Measurements from ENCODE around the gene FADS2.

DNA sequence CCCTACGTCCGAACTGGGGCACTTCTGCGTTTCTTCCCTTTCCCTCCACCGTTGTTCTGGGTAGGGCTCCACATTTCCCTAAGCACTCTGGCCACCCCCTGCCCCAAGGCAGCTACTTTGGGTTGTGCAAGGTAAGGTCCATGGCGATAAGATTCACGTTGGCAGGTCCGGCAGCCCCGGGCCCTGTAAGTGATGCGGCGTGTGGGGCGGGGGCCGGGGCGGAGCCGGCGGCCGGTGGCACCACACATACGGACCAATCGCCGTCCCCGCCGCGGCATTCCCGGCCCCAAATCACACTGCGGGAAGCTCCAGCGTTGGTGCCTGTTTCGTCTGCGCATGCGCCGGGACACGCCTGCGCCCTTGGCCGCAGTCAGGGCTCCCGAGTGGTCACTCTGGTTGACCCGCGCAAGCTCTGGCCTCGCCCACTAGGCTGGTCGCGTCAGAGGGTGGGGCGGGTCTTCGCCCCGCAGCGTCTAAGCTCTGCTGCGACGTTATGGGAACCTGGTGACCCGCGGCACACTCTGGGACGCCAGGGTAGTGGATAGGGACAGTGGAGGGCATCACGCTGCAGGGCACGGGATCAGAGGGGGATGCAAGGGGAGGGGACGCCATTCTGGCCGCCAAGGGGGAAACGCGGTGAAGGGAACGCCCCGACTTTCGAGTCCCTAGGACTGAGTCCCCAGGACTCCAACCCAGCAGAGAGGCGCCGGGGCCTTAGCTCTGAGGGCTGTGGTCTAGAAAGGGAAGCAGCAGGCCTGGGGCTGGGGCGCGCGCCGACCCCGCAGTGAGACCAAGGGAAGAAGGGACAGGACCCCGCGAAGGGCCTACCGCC is 12.9 kb upstream of the FADS2 start:
- TF ChIP-seq, protein P1, sequence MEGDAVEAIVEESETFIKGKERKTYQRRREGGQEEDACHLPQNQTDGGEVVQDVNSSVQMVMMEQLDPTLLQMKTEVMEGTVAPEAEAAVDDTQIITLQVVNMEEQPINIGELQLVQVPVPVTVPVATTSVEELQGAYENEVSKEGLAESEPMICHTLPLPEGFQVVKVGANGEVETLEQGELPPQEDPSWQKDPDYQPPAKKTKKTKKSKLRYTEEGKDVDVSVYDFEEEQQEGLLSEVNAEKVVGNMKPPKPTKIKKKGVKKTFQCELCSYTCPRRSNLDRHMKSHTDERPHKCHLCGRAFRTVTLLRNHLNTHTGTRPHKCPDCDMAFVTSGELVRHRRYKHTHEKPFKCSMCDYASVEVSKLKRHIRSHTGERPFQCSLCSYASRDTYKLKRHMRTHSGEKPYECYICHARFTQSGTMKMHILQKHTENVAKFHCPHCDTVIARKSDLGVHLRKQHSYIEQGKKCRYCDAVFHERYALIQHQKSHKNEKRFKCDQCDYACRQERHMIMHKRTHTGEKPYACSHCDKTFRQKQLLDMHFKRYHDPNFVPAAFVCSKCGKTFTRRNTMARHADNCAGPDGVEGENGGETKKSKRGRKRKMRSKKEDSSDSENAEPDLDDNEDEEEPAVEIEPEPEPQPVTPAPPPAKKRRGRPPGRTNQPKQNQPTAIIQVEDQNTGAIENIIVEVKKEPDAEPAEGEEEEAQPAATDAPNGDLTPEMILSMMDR (IDR thresholded peaks at IDR 0.05 in 2 of 3, conservative IDR thresholded peaks at IDR 0.05 in 1 of 3; ENCODE audit: borderline replicate concordance in 1 of 3, insufficient read depth in 1 of 3, low read depth in 2 of 3, low read length in 2 of 3): no peak
- no peak for TF ChIP-seq RAD21 (IDR thresholded peaks at IDR 0.05; ENCODE audit: low read depth)
- TF ChIP-seq, protein P2, sequence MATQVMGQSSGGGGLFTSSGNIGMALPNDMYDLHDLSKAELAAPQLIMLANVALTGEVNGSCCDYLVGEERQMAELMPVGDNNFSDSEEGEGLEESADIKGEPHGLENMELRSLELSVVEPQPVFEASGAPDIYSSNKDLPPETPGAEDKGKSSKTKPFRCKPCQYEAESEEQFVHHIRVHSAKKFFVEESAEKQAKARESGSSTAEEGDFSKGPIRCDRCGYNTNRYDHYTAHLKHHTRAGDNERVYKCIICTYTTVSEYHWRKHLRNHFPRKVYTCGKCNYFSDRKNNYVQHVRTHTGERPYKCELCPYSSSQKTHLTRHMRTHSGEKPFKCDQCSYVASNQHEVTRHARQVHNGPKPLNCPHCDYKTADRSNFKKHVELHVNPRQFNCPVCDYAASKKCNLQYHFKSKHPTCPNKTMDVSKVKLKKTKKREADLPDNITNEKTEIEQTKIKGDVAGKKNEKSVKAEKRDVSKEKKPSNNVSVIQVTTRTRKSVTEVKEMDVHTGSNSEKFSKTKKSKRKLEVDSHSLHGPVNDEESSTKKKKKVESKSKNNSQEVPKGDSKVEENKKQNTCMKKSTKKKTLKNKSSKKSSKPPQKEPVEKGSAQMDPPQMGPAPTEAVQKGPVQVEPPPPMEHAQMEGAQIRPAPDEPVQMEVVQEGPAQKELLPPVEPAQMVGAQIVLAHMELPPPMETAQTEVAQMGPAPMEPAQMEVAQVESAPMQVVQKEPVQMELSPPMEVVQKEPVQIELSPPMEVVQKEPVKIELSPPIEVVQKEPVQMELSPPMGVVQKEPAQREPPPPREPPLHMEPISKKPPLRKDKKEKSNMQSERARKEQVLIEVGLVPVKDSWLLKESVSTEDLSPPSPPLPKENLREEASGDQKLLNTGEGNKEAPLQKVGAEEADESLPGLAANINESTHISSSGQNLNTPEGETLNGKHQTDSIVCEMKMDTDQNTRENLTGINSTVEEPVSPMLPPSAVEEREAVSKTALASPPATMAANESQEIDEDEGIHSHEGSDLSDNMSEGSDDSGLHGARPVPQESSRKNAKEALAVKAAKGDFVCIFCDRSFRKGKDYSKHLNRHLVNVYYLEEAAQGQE (IDR thresholded peaks at IDR 0.05; ENCODE audit: low read depth): no peak
- TF ChIP-seq JUND (IDR thresholded peaks at IDR 0.05): no peak
- TF ChIP-seq POLR2AphosphoS5 (IDR thresholded peaks at IDR 0.05; ENCODE audit: low read depth, low read length): peak; percentile 91
- TF ChIP-seq, protein P3, sequence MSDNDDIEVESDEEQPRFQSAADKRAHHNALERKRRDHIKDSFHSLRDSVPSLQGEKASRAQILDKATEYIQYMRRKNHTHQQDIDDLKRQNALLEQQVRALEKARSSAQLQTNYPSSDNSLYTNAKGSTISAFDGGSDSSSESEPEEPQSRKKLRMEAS (IDR thresholded peaks at IDR 0.05): no peak
- no peak for TF ChIP-seq EGR1 (IDR thresholded peaks at IDR 0.05; ENCODE audit: low read depth)
- TF ChIP-seq YY1 (IDR thresholded peaks at IDR 0.05; ENCODE audit: extremely low read depth, insufficient replicate concordance, low read depth, low read length): peak; percentile 59
- TF ChIP-seq EZH2phosphoT487 (IDR thresholded peaks at IDR 0.05; ENCODE audit: borderline replicate concordance): no peak
- TF ChIP-seq, protein P4, sequence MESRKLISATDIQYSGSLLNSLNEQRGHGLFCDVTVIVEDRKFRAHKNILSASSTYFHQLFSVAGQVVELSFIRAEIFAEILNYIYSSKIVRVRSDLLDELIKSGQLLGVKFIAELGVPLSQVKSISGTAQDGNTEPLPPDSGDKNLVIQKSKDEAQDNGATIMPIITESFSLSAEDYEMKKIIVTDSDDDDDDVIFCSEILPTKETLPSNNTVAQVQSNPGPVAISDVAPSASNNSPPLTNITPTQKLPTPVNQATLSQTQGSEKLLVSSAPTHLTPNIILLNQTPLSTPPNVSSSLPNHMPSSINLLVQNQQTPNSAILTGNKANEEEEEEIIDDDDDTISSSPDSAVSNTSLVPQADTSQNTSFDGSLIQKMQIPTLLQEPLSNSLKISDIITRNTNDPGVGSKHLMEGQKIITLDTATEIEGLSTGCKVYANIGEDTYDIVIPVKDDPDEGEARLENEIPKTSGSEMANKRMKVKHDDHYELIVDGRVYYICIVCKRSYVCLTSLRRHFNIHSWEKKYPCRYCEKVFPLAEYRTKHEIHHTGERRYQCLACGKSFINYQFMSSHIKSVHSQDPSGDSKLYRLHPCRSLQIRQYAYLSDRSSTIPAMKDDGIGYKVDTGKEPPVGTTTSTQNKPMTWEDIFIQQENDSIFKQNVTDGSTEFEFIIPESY (IDR thresholded peaks at IDR 0.05; ENCODE audit: extremely low read depth, insufficient replicate concordance, low read length): no peak
- no peak for TF ChIP-seq EZH2 (IDR thresholded peaks at IDR 0.05)
- TF ChIP-seq POLR2A (IDR thresholded peaks at IDR 0.05; ENCODE audit: borderline replicate concordance, extremely low read depth, insufficient read depth, insufficient read length): peak; percentile 49

All from HCT116 (cell line).